GM19193 (cell line): ENCODE measurements around the gene PDCD1.

Experiments
- POLR2A ChIP-seq: IDR thresholded peaks from 4 replicates; pipeline ENCODE4 v1.6.1; 2011; ENCODE audit not compliant: insufficient read depth, insufficient read length; ENCODE audit errors: extremely low read depth

Gene PDCD1

DNA sequence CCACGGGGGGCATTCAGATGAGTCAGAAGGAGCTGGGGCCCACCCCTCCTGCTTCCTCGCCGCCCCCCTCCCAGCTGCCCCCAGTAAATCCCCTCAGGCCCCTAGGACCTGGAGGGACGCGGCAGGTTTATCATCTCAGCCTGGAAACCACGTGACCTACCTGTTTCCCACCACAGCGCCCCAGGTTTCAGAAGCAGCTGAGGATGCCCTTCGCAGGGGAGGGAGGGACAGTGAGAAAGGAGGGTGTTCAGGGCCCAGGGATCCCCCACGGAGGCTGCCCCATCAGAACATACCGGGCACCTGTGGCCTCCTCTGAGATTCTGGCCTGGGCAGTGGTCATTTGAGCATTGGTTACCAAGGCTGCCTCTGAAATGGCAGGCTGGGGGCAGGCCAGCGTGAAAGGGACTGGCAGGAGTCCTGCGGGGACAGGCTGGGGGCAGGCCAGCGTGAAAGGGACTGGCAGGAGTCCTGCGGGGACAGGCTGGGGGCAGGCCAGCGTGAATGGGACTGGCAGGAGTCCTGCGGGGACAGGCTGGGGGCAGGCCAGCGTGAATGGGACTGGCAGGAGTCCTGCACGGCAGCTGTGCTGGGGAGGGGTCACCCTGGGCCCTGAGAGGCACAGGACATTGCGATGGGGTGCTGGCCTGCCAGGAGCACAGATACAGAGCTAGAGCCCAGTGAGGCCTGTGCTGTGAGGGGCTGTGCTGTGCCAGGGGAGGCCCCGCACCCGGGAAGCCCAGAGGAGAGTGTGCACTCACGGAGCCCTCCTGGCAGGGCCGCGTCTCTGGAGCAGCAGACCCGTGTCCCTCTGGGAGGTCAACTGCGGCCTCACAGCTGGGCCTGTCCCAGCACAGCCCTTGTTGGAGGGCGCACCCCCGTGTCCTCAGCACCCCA lies 48.1 kb downstream of the PDCD1 start:
- no peak for TF ChIP-seq POLR2A

DNA sequence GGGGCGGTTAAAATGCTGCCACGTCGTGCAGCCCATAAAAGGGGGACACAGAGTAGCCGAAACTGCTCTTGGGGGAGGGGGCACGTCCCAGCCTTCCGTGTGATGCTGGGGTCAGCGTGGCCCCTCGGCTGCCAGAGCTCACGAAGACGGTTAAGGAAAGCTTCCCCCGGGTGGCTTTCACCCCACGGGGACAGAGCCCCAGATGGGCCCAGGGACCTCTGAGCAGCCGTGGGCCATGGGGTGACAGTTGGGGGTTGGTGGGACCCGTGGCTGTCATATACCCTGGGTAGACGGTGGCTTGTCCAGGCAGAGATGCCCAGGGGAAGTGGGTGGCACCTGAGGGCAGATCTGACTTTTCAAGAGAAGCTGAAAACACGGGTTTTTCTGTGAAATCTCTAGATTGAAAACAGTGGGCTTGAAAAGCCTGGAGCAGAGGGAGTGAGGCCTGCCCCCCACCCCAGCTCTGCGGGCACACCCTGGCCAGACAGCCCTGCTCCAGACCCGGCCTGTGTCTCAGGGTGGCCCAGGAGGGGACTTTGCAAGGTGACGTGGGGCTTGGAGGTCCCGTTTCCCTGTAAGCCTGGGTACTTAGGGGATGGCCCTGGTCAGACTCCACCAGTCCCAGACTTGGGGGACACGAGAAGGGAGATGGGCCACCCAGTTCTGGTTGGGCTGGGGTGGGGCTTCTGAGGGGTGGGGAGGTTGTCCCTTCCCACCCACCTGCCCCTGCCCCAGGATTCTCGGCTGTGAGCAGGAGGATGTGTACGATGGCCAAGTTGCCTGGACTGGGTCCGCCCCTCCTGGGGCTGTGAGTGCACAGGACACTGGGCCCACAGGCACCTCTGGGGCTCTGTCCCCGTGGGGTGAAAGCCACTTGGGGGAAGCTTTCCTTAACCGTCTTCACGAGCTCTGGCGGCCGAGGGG lies 49.0 kb downstream of the PDCD1 start:
- no peak for TF ChIP-seq POLR2A

- no peak for TF ChIP-seq POLR2A
These were observed 49.8 kb downstream of the PDCD1 start, which contains the start of gene NEU4 for GRCh38 chr2:241808721-241809382. TSS of gene NEU4 (plus strand) at chr2:241809193. CDS start at chr2:241814485, 5,292 bp downstream.

GRCh38 chr2:241808051-241808720 lies 50.5 kb downstream of the PDCD1 start:
- no peak for TF ChIP-seq POLR2A

DNA sequence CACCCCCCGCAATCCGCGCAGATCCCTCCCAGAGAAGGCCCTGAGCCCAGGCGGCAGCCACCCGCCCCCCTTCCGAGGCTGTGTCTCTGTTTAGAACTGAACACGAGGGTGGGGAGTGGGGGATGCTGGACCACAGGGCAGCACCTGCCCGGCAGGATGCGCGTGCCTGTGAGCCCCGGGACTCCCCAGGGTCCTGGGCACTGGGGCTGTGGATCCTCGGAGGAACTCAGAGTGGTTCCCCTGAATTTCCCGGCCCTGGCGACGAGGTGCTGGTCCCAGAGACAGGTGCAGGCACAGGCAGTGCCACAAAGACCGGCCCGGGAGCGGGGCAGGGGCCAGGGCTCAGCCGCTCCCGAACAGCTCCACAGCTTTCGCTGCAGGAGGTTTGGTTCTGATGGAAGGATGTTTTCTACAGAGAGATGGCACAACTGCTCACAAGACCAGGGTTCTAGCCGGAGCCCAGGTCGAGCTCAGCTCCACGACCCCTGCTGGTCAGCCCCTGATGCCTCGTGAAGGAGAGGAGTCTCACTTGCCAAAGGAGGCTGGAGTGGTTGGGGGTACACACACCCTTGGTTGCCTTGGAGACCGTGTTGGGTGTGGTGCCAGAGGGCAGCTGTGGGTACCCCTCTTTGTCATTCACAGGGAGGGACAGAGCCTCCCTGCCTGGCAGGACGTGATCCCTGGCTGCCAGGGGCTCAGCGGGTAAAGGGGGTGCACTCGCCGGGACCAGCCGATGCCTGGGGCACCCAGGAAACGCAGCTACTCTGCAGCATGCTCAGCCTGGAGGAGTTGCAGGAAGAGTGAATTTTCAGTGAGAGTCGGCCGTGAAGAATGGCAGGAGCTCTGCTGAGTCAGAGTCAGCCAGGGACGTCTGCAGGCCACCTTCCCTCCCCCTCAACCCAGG lies 54.1 kb downstream of the PDCD1 start:
- TF ChIP-seq POLR2A = no peak

- peak; percentile 31 for TF ChIP-seq POLR2A
These were observed 55.0 kb downstream of the PDCD1 start for GRCh38 chr2:241803387-241804325.

DNA sequence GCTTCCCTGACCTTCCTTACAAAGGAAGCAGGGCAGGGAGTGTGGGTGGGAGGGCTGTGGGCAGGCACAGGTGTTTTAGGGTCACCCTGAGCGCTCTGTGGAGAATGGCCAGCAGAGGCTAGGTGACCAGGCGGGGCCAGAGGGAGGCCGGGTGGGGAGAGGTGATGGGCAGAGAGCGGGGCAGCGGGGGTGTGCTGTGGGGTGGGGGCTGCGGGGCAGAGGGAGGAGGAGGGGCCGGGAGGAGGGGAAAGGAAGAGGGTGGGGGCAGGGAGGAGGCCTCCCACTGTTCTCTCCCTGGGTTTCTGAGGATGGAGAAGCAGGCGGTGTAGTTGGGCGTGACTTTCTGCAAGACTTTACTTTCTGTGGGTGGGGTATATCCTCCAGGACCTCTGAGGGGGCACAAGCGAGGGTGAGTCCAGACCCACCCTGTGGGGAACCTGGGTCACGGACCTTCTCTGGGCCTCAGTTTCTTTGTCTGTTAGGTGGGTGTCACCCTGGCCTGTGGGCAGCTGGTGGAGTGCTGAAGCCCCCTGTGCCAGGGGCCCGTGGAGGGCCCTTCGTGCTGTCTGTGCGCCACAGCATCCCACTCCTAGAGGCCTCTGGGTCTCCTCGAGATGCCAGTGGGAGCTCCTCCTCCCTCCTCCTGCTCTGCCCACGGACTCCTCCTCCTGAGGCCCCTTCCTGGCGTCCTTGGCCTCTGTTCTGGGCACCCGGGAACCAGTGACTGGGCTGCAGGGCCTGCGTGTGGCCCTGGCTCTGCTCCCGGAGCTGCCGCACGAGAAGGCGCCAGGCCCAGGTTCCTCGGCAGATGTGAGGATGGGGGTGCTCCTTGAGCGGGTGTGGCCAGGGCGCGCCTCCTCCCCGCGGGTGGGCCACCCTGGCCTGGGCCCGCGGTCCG lies 56.0 kb downstream of the PDCD1 start:
- no peak for TF ChIP-seq POLR2A

DNA sequence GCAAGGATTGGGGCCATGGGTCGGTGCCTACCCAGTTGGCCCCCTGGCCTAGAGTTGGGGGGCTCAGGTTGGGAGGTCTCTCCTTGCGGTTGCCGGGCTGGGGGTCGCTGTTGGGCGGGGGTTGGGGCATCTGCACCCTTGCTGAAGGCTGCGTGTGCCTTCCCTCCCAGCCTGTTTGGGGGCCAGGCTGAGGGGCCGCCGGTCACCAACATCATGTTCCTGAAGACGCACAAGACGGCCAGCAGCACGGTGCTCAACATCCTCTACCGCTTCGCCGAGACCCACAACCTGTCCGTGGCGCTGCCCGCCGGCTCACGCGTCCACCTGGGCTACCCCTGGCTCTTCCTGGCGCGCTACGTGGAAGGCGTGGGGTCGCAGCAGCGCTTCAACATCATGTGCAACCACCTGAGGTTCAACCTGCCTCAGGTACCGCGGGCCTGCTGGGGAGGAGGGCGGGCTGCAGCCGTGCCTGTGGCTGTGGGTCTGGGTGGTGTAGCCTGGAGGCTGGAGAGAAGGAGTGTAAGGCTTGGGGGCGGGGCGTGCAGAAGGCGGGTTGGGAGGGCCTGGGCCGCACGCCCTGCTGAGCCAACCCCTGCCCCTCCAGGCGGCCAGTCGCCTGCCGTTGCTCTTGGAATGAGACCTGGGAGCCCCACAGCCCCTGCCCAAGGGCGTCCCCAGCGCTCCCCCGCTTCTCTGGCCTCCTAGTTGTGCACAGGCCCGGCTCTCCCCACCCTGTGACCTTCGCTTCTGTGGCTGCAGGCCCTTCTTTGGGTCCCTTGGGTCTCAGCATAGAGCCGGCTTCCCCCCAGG lies 56.9 kb downstream of the PDCD1 start:
- TF ChIP-seq POLR2A = no peak
